HepG2 (cell line): ENCODE measurements around the gene SEC24D. TPM values are rescaled to one million over a fixed set of nuclear protein-coding genes. Genes with fewer than 3 reads are reported as not detected.
A peak's percentile ranks its signal among the peaks of the same experiment; 100 is the strongest.

ENCODE experiments used
- ATAC-seq: fragments of 200-7000 bp; cut with Tn5 transposase; 3 replicates; pipeline ENCODE4 v1.9.1; 2020; ENCODE audit warnings: mild to moderate bottlenecking, moderate library complexity
- BruUV-seq: library from RNA; stranded (reverse); fragments of 400-500 nt; replicated peaks from 2 replicates; lab custom pipeline; 2021; lab: Mats Ljungman, UMichigan
- CTCF ChIA-PET: fragments of 300-600 bp; formaldehyde crosslinking; extraction: SDS; loops from one replicate; lab custom pipeline; 2021; ENCODE audit warnings: low total read pairs, inconsistent platforms, low intra/inter-chr PET ratio; lab: Yijun Ruan, JAX
- POLR2A ChIA-PET: fragments of 350-600 bp; sonication (Branson Sonifier 250); formaldehyde crosslinking; loops from one replicate; lab custom pipeline; 2020; ENCODE audit warnings: antibody characterized with exemption, inconsistent platforms; lab: Yijun Ruan, JAX
- DNase-seq: peaks from one replicate; pipeline ENCODE4 v3.0.0-alpha.2; 2015; ENCODE audit warnings: low spot score
- FAIRE-seq: peaks from 3 replicates; lab custom pipeline; 2011; peaks lifted over from hg19 to GRCh38; lab: Jason Lieb, UNC
- H2AFZ ChIP-seq: one replicate; pipeline ENCODE4 v1.6.1; 2011; ENCODE audit warnings: low read length, inconsistent platforms
- H3K27ac ChIP-seq: fragments of 300-600 bp; 3 replicates; pipeline ENCODE4 v1.8.0; 2011; ENCODE audit warnings: mixed run types, mild to moderate bottlenecking, mixed read lengths, low read length, inconsistent platforms; ENCODE audit not compliant: insufficient read depth; ENCODE audit errors: extremely low read length
- H3K27me3 ChIP-seq, 2 experiments: fragments of 200-600 bp in 1 of 2; 2 replicates in 1 of 2; 3 replicates in 1 of 2; pipeline versions ENCODE4 v1.6.0 to v1.8.0; 2011; ENCODE audit warnings: low read length in 2 of 2, mild to moderate bottlenecking in 2 of 2, moderate library complexity in 2 of 2, inconsistent platforms in 1 of 2; ENCODE audit not compliant: insufficient read depth in 2 of 2, control insufficient read depth in 1 of 2
- H3K36me3 ChIP-seq, 2 experiments: fragments of 200-600 bp in 1 of 2; replicated peaks in 1 of 2; 2 replicates in 1 of 2; 3 replicates in 1 of 2; pipeline versions ENCODE4 v1.5.1 to v1.8.0; 2011; ENCODE audit warnings: low read length in 2 of 2, inconsistent platforms in 1 of 2; ENCODE audit not compliant: insufficient read depth in 2 of 2, control insufficient read depth in 1 of 2
- H3K4me1 ChIP-seq: 2 replicates; pipeline ENCODE4 v1.5.1; 2012; ENCODE audit warnings: low read length, inconsistent platforms; ENCODE audit not compliant: insufficient read depth
- H3K4me2 ChIP-seq: 2 replicates; pipeline ENCODE4 v1.6.0; 2011; ENCODE audit warnings: low read depth, low read length, inconsistent platforms
- H3K4me3 ChIP-seq, 3 experiments: fragments of 200-600 bp in 1 of 3; sonication (generic), shearing (Covaris generic) in 1 of 3; replicated peaks in 1 of 3; 2 replicates each; pipeline ENCODE4 v1.5.1; 2011 to 2016; ENCODE audit warnings: low read length in 3 of 3, inconsistent platforms in 2 of 3, low read depth in 2 of 3, mild to moderate bottlenecking in 2 of 3, control low read depth in 1 of 3, mixed read lengths in 1 of 3; ENCODE audit not compliant: insufficient read depth in 1 of 3
- H3K79me2 ChIP-seq: one replicate; pipeline ENCODE4 v1.6.1; 2011; ENCODE audit warnings: low read length, inconsistent platforms; ENCODE audit not compliant: insufficient read depth
- H3K9ac ChIP-seq: 2 replicates; pipeline ENCODE4 v1.6.0; 2011; ENCODE audit warnings: mild to moderate bottlenecking, low read depth, low read length, inconsistent platforms; ENCODE audit not compliant: insufficient read depth
- H3K9me3 ChIP-seq: 2 replicates; pipeline ENCODE4 v1.5.1; 2012; ENCODE audit warnings: mild to moderate bottlenecking, low read length
- H4K20me1 ChIP-seq: 2 replicates; pipeline ENCODE4 v1.6.0; 2011; ENCODE audit warnings: inconsistent platforms, mild to moderate bottlenecking, low read length, moderate library complexity; ENCODE audit not compliant: insufficient read depth
- CBFB ChIP-seq: sonication (generic); formaldehyde crosslinking; IDR thresholded peaks from 2 replicates; pipeline ENCODE4 v1.4.0; 2020; ENCODE audit warnings: missing genetic modification reagents
- FOXM1 ChIP-seq: sonication (generic); formaldehyde crosslinking; IDR thresholded peaks from 2 replicates; pipeline ENCODE4 v1.5.0; 2020; ENCODE audit warnings: missing genetic modification reagents
- ISX ChIP-seq: sonication (generic); formaldehyde crosslinking; conservative IDR thresholded peaks from 2 replicates; pipeline ENCODE4 v1.5.0; 2020; ENCODE audit warnings: missing genetic modification reagents
- PCBP2 ChIP-seq: fragments of 200-400 bp; formaldehyde crosslinking; optimal IDR thresholded peaks from 2 replicates; pipeline ENCODE3; 2018; ENCODE audit warnings: low read length, low read depth; ENCODE audit not compliant: poor library complexity, severe bottlenecking
- SALL2 ChIP-seq: sonication (generic); formaldehyde crosslinking; IDR thresholded peaks from 2 replicates; pipeline ENCODE4 v1.8.1; 2023; ENCODE audit warnings: mild to moderate bottlenecking, missing genetic modification reagents, inconsistent platforms
- ZGPAT ChIP-seq: IDR thresholded peaks from 2 replicates; pipeline ENCODE4 v1.6.1; 2016; ENCODE audit warnings: mild to moderate bottlenecking
- ZNF121 ChIP-seq: sonication (generic); formaldehyde crosslinking; IDR thresholded peaks from 2 replicates; pipeline ENCODE4 v1.5.0; 2020; ENCODE audit warnings: mild to moderate bottlenecking, missing genetic modification reagents
- ZNF224 ChIP-seq: sonication (generic); formaldehyde crosslinking; IDR thresholded peaks from 2 replicates; pipeline ENCODE4 v1.5.0; 2020; ENCODE audit warnings: mild to moderate bottlenecking, missing genetic modification reagents
- ZNF281 ChIP-seq: sonication (generic); formaldehyde crosslinking; IDR thresholded peaks from 2 replicates; pipeline ENCODE4 v1.4.0; 2020; ENCODE audit warnings: missing genetic modification reagents, borderline replicate concordance
- ZNF451 ChIP-seq: sonication (generic); formaldehyde crosslinking; IDR thresholded peaks from 2 replicates; pipeline ENCODE4 v1.5.0; 2020; ENCODE audit warnings: mild to moderate bottlenecking, missing genetic modification reagents
- ZNF547 ChIP-seq: sonication (generic); formaldehyde crosslinking; IDR thresholded peaks from 2 replicates; pipeline ENCODE4 v1.5.1; 2020; ENCODE audit warnings: mild to moderate bottlenecking, missing genetic modification reagents
- ZNF770 ChIP-seq: sonication (generic); formaldehyde crosslinking; IDR thresholded peaks from 2 replicates; pipeline ENCODE4 v1.5.0; 2020; ENCODE audit warnings: mild to moderate bottlenecking, missing genetic modification reagents
- WGBS: methylation state at CpG from one replicate; pipeline ENCODE4 v1.1.6; 2017; ENCODE audit warnings: low lambda C conversion rate; 5-methylcytosine and 5-hydroxymethylcytosine counted together
- in situ Hi-C: cut with HindIII; loops from 2 replicates; pipeline ENCODE4 v1.10.0; 2017; ENCODE audit warnings: low pct_unique_long_range_greater_than_20kb; ENCODE audit not compliant: extremely low pct_ligation_motif_present
- intact Hi-C: fragments of 100-400 bp; cut with micrococcal nuclease; formaldehyde crosslinking; loops from one replicate; pipeline ENCODE4 v1.10.0; 2022; ENCODE audit not compliant: unreplicated experiment
- polyA plus RNA-seq, 8 experiments: library from polyadenylated mRNA; depleted of rRNA in 3 of 8; stranded (reverse) in 7 of 8; unstranded in 1 of 8; fragments of >200 nt; fragmentation: Illumina TruSeq in 4 of 8; extraction: Trizol in 4 of 8; gene quantifications; 2 replicates each; pipeline versions ENCODE4 v1.2.1 to v1.2.3, GENCODE V29; 2011 to 2016; ENCODE audit warnings: low read depth in 4 of 8, missing spikeins in 1 of 8, mixed read lengths in 1 of 8; ENCODE audit not compliant: insufficient read depth in 1 of 8
- total RNA-seq, 5 experiments: library from RNA; depleted of rRNA; stranded (reverse); fragments of >200 nt; fragmentation: Illumina TruSeq; extraction: Trizol; gene quantifications; 2 replicates each; pipeline ENCODE4 v1.2.3, GENCODE V29; 2016; ENCODE audit warnings: low read depth in 1 of 5

The SEC24D gene
- total and polyA plus RNA-seq, 2 of the 13 experiments (the other 11 are each of a cell fraction or from before 2014, with no cell fraction given) = 30.0 to 51.1 TPM

- TF ChIP-seq ZNF547 (CRISPR knock-in tag) (no peak), SALL2 (CRISPR knock-in tag) (no peak), CBFB (no peak), ZNF281 (CRISPR knock-in tag) (no peak), ZNF121 (CRISPR knock-in tag) (peak; percentile 94), ISX (CRISPR knock-in tag) (no peak), ZGPAT (CRISPR knock-in tag) (no peak), FOXM1 (CRISPR knock-in tag) (no peak), ZNF224 (CRISPR knock-in tag) (no peak), ZNF451 (CRISPR knock-in tag) (no peak), PCBP2 (no peak), ZNF770 (CRISPR knock-in tag) (peak; percentile 49; the same call in 1 of the 2 replicates)
- DNase-seq (no peak), FAIRE-seq (no peak), ATAC-seq (no peak)
- no TSS peak for BruUV-seq
- Histone ChIP-seq H2AFZ (no peak overlapping the region), H4K20me1 (peaks cover 33% of the 10 kb centered on the region), H3K4me2 (no peak overlapping the region), H3K4me1 (peaks cover 65% of the 10 kb centered on the region), H3K79me2 (peaks cover 84% of the 10 kb centered on the region), H3K27ac (no peak overlapping the region), H3K36me3 (peaks cover 1 to 40% of the 10 kb centered on the region in 2 experiments; a peak in 4 of 5 replicates), H3K27me3 (no peaks in the 10 kb centered on the region), H3K4me3 (no peak overlapping the region), H3K9me3 (no peaks in the 10 kb centered on the region), H3K9ac (no peak overlapping the region)
- POLR2A ChIA-PET = no interaction called here
- CTCF ChIA-PET = no interaction called here
- intact Hi-C loops = no loop called here
- in situ Hi-C loops = no loop called here
- WGBS = 75% methylated on average over 2 of the region's 2 CpGs
Observed at GRCh38 chr4:118829107-118829506, 6.8 kb downstream of the SEC24D start.
